Forelimb muscle (tissue), 1 donor: ENCODE results near the gene TRAF2. TPM values are rescaled to one million over a fixed set of nuclear protein-coding genes. Genes with fewer than 3 reads are reported as not detected.

Experiments used
- DNase-seq: peaks from one replicate; pipeline ENCODE4 v3.0.0-alpha.2; 2013; ENCODE audit warnings: low read depth
- polyA plus RNA-seq: library from polyadenylated mRNA; unstranded; fragments of 120-200 nt; gene quantifications from one replicate; pipeline ENCODE4 v1.2.1, GENCODE V29; 2013; ENCODE audit not compliant: insufficient read length

Gene TRAF2
- polyA plus RNA-seq, 1 donor: 11.0 TPM

DNA sequence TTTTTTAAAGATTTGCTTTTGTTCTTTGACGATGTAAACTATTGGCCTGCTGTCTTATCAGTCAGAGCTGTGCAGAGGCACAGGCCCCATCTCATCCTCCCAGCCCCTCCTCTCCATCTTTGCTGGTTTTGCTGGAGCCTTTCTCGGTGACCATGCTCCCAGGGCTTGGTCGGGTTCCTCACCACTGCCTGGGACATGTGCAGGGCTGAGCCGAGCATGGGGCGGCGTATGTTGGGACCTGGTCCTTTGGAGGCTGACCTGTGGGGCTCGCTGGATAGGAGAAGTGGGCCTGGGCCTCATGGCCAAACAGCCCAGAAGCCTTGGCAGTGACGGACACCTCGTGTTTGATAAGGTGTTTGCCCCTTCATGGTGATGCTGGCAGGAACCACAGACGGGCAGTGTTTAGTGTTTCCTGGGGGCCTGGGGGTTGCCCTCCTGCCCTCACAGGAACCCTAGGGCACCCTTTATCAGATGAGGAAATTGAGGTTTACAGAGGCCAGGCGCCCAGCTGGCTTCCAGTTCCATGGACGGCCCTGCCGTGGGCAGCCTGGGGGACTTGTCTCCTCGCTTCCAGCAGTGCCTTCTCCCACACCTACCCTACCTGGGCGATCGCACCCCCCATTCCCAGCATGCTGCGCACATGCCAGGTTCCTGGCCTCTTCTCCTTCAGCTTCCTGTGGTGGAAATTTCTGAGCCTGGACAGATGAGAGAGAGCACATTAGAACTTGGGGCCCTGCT is 27.6 kb downstream of the TRAF2 start:
- no peak for DNase-seq

DNA sequence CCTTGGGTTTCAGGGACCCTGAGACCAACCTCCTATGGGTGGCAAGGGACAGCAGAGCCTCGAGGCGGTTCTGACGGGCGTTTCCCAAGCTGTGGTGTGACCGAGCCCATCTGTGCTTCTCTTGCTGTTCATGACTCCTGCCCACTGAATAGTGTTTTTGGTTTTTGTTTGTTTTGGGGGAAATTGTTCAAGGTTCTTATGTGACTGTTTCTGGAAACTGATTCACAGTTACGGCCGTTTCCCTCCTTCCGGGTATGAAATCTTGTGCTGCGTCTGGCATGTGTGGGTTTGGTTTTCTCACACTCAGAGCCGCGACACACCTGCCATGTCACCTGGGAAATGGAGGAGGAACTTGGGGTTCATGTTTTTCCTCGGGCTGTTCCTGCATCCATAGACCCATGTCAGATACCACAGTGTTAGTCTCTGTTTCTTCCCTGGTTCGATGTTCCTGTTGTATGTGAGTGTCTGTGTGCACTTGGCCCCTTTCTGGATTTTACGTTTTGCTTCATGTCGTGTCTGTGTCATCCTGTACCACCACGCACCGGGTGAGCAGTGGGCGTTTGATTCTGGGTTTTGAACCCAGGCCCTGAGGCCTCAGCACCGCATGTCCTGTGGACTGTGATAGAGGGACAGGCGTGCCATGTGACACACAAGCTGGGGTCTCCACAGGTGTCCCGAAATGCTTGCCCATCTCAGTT is 29.5 kb downstream of the TRAF2 start:
- no peak for DNase-seq

GRCh38 chr9:136916330-136917184 is 30.2 kb downstream of the TRAF2 start:
- DNase-seq: no peak

- no peak for DNase-seq
These were observed 31.6 kb downstream of the TRAF2 start for GRCh38 chr9:136917902-136918301.

- no peak for DNase-seq
These were observed 33.8 kb downstream of the TRAF2 start for GRCh38 chr9:136920069-136920468.

- no peak for DNase-seq
These were observed 34.5 kb downstream of the TRAF2 start for GRCh38 chr9:136920734-136921231.

- no peak for DNase-seq
These were observed 35.0 kb downstream of the TRAF2 start for GRCh38 chr9:136921307-136921706.

DNA sequence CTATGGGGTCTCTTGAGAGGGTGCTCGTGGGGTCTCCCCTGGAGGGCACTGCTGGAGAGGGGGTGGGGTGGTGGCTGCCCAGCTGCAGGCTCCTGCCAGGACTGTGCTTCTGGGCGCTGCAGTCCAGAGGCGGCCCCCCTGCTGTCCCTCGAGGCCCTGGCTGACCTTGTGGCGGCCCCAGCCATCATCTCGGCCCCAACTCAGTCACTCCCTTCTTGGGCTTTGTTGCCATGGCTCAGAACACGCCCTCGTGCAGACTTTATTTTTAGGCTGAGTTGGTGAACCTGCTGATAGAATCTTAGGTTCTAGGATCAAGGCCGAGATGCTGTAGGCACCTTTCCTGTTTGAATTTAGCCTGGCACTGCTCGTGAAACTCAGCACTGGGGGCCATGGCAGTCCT is 35.4 kb downstream of the TRAF2 start:
- DNase-seq: no peak

DNA sequence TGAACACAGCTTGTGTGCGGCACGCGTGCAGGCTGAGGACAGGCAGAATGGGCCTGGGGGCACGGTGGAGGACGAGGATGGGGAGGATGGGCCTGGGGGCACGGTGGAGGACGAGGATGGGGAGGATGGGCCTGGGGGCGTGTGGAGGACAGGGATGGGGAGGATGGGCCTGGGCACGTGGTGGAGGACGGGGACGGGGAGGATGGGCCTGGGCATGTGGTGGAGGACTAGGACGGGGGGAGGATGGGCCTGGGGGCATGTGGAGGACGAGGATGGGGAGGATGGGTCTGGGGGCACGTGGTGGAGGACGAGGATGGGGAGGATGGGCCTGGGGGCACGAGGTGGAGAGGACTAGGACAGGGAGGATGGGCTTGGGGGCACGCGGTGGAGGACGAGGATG is 36.2 kb downstream of the TRAF2 start:
- DNase-seq: no peak

- DNase-seq: no peak
These were observed 37.6 kb downstream of the TRAF2 start for GRCh38 chr9:136923881-136924280.

DNA sequence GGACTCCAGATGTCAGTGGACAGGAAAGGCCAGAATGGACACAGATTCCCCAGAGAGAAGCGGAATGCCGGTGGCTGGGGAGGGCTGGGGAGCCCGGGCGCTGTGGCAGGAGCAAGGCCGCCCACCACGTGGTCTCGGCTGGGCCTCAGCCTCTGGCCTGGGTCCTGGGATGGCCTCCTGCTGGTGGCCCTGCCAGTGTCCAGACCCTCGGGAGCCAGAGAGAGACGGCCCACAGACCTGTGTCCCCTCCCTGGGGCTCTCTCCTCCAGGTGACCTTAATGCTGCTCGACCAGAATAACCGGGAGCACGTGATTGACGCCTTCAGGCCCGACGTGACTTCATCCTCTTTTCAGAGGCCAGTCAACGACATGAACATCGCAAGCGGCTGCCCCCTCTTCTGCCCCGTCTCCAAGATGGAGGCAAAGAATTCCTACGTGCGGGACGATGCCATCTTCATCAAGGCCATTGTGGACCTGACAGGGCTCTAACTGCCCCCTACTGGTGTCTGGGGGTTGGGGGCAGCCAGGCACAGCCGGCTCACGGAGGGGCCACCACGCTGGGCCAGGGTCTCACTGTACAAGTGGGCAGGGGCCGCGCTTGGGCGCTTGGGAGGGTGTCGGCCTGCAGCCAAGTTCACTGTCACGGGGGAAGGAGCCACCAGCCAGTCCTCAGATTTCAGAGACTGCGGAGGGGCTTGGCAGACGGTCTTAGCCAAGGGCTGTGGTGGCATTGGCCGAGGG is 39.3 kb downstream of the TRAF2 start:
- DNase-seq: no peak

- DNase-seq: no peak
These were observed 39.9 kb downstream of the TRAF2 start for GRCh38 chr9:136926154-136926704.

DNA sequence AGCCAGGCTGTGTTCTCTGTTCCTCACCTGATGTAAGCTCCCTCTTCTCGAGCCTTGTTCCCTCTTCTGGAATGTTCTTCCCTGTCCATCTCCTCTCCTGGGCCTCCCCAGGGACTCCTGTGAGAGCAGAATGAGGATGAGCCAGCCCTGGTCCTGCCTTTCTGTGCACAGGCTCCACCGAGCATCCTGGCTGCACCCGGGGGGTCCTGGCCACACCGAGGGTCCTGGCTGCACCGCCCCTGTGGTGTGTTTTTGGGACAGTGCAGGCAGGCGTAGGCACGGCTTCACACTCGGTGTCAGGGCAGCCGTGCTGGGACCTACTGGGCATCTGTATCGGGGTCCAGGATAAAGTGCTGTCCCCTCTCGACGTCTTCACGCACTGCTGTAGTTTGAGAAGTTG is 40.4 kb downstream of the TRAF2 start:
- no peak for DNase-seq

GRCh38 chr9:136927343-136928271 is 41.3 kb downstream of the TRAF2 start:
- DNase-seq: no peak

- DNase-seq: no peak
These were observed 42.3 kb downstream of the TRAF2 start for GRCh38 chr9:136928591-136928990.

DNA sequence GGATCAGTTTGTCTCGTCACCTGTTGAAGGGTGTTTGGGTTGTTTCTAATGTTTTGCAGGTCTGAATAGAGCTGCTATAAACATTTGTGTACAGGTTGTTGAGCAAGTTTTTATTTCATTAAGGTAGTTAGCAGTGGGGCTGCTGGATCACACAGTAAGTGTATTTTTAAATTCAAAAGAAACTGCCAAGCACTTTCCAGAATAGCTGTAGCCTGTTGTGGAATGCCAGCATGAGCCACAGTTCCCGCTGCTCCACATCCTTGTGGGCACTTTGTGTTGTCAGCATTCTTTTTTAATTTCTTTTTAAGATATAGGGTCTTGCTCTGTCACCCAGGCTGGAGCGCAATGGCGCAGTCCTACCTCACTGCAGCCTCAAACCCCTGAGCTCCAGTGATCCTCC is 43.7 kb downstream of the TRAF2 start:
- no peak for DNase-seq

DNA sequence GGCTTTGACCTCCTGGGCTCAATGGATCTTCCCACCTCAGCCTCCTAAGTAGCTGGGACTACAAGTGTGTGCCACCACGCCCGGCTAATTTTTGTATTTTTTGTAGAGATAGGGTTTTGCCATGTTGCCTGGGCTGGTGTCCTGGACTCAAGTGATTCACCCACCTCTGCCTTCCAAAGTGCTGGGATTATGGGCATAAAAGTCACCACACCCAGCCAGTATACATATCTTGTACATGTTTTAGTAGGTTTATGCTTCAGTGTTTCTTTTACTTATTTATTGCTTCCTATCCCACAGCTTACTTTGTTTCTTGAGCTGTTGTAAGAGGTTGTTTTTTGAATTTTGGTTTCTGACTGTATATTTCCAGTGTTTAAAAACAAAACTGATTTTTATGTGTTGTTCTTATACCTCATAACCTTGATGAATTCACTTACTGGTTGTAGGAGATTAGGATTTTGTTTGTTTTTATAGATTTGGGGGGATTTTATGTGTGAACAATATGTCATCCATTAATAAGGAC is 45.4 kb downstream of the TRAF2 start:
- DNase-seq: no peak

DNA sequence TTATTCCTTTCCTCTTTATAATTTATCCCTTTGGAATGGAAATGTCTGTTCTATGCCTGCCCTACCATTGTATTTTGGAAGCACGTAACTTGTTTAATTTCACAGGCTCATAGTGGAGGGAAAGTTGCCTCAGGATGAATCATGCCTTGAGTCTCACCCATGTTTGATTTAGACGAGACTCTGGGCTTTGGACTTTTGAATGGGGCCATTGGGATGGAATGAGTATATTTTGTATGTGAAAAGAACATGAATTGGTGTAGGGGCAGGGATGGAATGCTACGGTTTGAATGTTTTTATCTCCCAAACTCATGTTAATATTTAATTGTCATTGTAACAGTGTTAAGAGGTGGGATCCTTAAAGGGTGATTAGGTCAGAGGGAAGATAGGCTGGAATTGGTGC is 48.0 kb downstream of the TRAF2 start:
- DNase-seq: no peak

GRCh38 chr9:136935651-136936050 is 49.3 kb downstream of the TRAF2 start:
- no peak for DNase-seq

DNA sequence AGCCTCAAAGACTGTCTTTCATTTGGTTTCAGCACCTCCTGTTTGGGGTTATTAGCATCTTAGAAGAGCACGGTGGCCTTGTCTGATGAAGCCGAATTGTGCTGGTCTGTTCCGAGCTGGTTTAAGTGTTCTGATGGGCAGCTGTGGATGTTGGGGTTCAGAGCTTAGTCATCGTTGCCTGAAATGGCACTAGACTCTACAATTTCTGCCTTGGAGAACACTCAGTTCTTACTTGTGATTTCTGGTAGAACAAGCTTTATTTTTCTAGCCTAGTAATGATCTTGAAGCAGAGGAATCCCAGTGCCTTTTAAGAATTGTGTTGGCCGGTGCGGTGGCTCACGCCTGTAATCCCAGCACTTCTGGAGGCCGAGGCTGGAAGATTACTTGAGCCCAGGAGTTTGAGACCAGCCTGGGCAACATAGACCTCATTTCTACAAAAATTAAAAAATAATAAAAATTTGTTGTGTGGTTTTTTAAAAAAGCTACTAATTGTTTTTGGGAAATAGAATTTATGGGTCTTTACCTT is 50.4 kb downstream of the TRAF2 start:
- DNase-seq: no peak
